ENCODE measurements around the gene NBEA.
A peak's percentile ranks its signal among the peaks of the same experiment; 100 is the strongest.

Gene NBEA

GRCh38 chr13:35191883-35192282 lies 249.8 kb downstream of the NBEA start:
- H3K36me3 ChIP-seq (ENCODE audit: low read depth) = no peaks in the 10 kb centered on the region
- no peak for DNase-seq (ENCODE audit: low spot score)
- ATAC-seq (ENCODE audit: low read depth) = no peak
- no peak overlapping the region for H3K27ac ChIP-seq (ENCODE audit: poor library complexity, severe bottlenecking)
- H3K4me3 ChIP-seq (ENCODE audit: severe bottlenecking) = no peak overlapping the region
- H3K4me1 ChIP-seq (ENCODE audit: insufficient read depth, poor library complexity, severe bottlenecking) = no peaks in the 10 kb centered on the region
- no peaks in the 10 kb centered on the region for H3K9me3 ChIP-seq (ENCODE audit: severe bottlenecking)
- TF ChIP-seq, protein P1, sequence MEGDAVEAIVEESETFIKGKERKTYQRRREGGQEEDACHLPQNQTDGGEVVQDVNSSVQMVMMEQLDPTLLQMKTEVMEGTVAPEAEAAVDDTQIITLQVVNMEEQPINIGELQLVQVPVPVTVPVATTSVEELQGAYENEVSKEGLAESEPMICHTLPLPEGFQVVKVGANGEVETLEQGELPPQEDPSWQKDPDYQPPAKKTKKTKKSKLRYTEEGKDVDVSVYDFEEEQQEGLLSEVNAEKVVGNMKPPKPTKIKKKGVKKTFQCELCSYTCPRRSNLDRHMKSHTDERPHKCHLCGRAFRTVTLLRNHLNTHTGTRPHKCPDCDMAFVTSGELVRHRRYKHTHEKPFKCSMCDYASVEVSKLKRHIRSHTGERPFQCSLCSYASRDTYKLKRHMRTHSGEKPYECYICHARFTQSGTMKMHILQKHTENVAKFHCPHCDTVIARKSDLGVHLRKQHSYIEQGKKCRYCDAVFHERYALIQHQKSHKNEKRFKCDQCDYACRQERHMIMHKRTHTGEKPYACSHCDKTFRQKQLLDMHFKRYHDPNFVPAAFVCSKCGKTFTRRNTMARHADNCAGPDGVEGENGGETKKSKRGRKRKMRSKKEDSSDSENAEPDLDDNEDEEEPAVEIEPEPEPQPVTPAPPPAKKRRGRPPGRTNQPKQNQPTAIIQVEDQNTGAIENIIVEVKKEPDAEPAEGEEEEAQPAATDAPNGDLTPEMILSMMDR (IDR thresholded peaks at IDR 0.05; ENCODE audit: poor library complexity, severe bottlenecking) = no peak
- H3K27me3 ChIP-seq (ENCODE audit: insufficient read depth, poor library complexity, severe bottlenecking) = no peaks in the 10 kb centered on the region

- DNase-seq (ENCODE audit: low spot score) (no peak), ATAC-seq (ENCODE audit: low read depth) (no peak)
- Histone ChIP-seq H3K27ac (ENCODE audit: poor library complexity, severe bottlenecking) (no peak overlapping the region), H3K27me3 (ENCODE audit: insufficient read depth, poor library complexity, severe bottlenecking) (no peaks in the 10 kb centered on the region), H3K9me3 (ENCODE audit: severe bottlenecking) (no peaks in the 10 kb centered on the region), H3K4me1 (ENCODE audit: insufficient read depth, poor library complexity, severe bottlenecking) (no peaks in the 10 kb centered on the region), H3K4me3 (ENCODE audit: severe bottlenecking) (no peak overlapping the region), H3K36me3 (ENCODE audit: low read depth) (no peaks in the 10 kb centered on the region)
- TF ChIP-seq, protein P1 (IDR thresholded peaks at IDR 0.05; ENCODE audit: poor library complexity, severe bottlenecking) = no peak
These were observed 256.6 kb downstream of the NBEA start for GRCh38 chr13:35198613-35199200.

GRCh38 chr13:35208587-35208986 lies 266.5 kb downstream of the NBEA start:
- DNase-seq (ENCODE audit: low spot score) (no peak), ATAC-seq (ENCODE audit: low read depth) (no peak)
- Histone ChIP-seq H3K9me3 (ENCODE audit: severe bottlenecking) (no peaks in the 10 kb centered on the region), H3K27ac (ENCODE audit: poor library complexity, severe bottlenecking) (no peak overlapping the region), H3K36me3 (ENCODE audit: low read depth) (no peaks in the 10 kb centered on the region), H3K27me3 (ENCODE audit: insufficient read depth, poor library complexity, severe bottlenecking) (no peaks in the 10 kb centered on the region), H3K4me3 (ENCODE audit: severe bottlenecking) (no peak overlapping the region), H3K4me1 (ENCODE audit: insufficient read depth, poor library complexity, severe bottlenecking) (no peaks in the 10 kb centered on the region)
- TF ChIP-seq, protein P1 (IDR thresholded peaks at IDR 0.05; ENCODE audit: poor library complexity, severe bottlenecking) = no peak

- H3K9me3 ChIP-seq (ENCODE audit: severe bottlenecking) = no peaks in the 10 kb centered on the region
- TF ChIP-seq, protein P1 (IDR thresholded peaks at IDR 0.05; ENCODE audit: poor library complexity, severe bottlenecking) = peak; percentile 33
- DNase-seq (ENCODE audit: low spot score) (no peak), ATAC-seq (ENCODE audit: low read depth) (no peak)
- H3K27me3 ChIP-seq (ENCODE audit: insufficient read depth, poor library complexity, severe bottlenecking) = no peaks in the 10 kb centered on the region
- no peaks in the 10 kb centered on the region for H3K36me3 ChIP-seq (ENCODE audit: low read depth)
- H3K4me3 ChIP-seq (ENCODE audit: severe bottlenecking) = no peak overlapping the region
- H3K27ac ChIP-seq (ENCODE audit: poor library complexity, severe bottlenecking) = no peak overlapping the region
- no peaks in the 10 kb centered on the region for H3K4me1 ChIP-seq (ENCODE audit: insufficient read depth, poor library complexity, severe bottlenecking)
These were observed 268.2 kb downstream of the NBEA start for GRCh38 chr13:35210261-35210660.

DNA sequence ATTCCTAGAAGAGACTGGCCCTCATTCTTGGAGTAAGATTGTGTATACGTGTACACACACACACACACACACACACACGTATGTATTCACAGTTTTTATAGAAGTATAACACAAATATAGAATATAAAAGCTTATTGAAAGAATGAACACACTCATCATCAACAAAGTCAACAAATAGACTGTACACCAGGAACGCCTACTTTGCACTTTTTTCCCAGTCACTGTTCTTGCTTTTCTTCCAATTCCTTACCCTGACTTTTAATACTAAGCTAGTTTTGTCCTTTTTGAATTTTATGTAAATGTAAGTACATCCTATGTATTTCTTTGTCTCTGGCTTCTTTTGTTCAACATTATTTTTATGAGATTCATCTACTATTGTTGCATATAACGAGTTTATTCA lies 269.9 kb downstream of the NBEA start:
- Histone ChIP-seq H3K9me3 (ENCODE audit: severe bottlenecking) (no peaks in the 10 kb centered on the region), H3K4me3 (ENCODE audit: severe bottlenecking) (no peak overlapping the region), H3K4me1 (ENCODE audit: insufficient read depth, poor library complexity, severe bottlenecking) (no peaks in the 10 kb centered on the region), H3K36me3 (ENCODE audit: low read depth) (no peaks in the 10 kb centered on the region), H3K27ac (ENCODE audit: poor library complexity, severe bottlenecking) (no peak overlapping the region), H3K27me3 (ENCODE audit: insufficient read depth, poor library complexity, severe bottlenecking) (no peaks in the 10 kb centered on the region)
- DNase-seq (ENCODE audit: low spot score) = no peak
- TF ChIP-seq, protein P1 (IDR thresholded peaks at IDR 0.05; ENCODE audit: poor library complexity, severe bottlenecking) = no peak
- ATAC-seq (ENCODE audit: low read depth) = no peak

Data from RWPE2 (cell line).